GM12891 (cell line): ENCODE results near the gene CCDC81.

Experiments used
- POLR2AphosphoS5 ChIP-seq: IDR thresholded peaks from 2 replicates; pipeline ENCODE4 v1.6.1; 2011; ENCODE audit warnings: low read depth, low read length, control low read depth
- SPI1 ChIP-seq: IDR thresholded peaks from 2 replicates; pipeline ENCODE4 v1.6.1; 2011; ENCODE audit warnings: low read depth, low read length, control low read depth

DNA sequence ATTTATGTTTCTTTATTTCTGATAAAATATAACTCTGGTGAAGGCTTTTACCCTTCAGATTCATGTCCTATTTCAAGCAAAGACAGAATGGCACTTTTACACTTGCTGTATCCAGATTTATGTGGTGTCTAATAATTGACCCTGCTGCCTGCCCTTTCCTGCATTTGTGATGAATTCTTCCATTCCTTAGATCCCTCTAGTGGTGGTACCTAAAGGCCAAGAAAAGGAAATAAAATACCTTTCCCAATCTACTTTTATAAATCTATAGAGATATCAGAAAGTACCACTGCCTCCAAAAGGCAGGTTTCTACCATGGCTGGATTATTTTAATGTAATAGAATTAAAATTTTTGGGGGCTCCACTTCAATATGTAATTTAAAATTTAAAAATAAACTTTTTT lies 34.2 kb downstream of the CCDC81 start:
- TF ChIP-seq POLR2AphosphoS5 = no peak
- no peak for TF ChIP-seq SPI1
